HEK293 (cell line): ENCODE measurements around the gene SFSWAP.

Experiments used
- CTCF ChIP-seq: fragments of 450-650 bp; formaldehyde crosslinking; IDR thresholded peaks from 2 replicates; pipeline ENCODE4 v1.5.1; 2016; ENCODE audit warnings: missing biosample characterization, missing genetic modification characterization
- FEZF1 ChIP-seq: fragments of 450-650 bp; formaldehyde crosslinking; IDR thresholded peaks from 2 replicates; pipeline ENCODE4 v1.5.1; 2016; ENCODE audit warnings: missing biosample characterization, missing genetic modification characterization
- GLI4 ChIP-seq: fragments of 450-650 bp; formaldehyde crosslinking; IDR thresholded peaks from 2 replicates; pipeline ENCODE4 v1.5.1; 2016; ENCODE audit warnings: missing biosample characterization, missing genetic modification characterization
- REST ChIP-seq: fragments of 450-650 bp; formaldehyde crosslinking; IDR thresholded peaks from 2 replicates; pipeline ENCODE4 v1.5.1; 2016; ENCODE audit warnings: missing biosample characterization, missing genetic modification characterization
- ZNF114 ChIP-seq: fragments of 450-650 bp; formaldehyde crosslinking; IDR thresholded peaks from 2 replicates; pipeline ENCODE4 v1.5.0; 2017; ENCODE audit warnings: missing biosample characterization, missing genetic modification characterization
- ZNF302 ChIP-seq: fragments of 450-650 bp; formaldehyde crosslinking; IDR thresholded peaks from 2 replicates; pipeline ENCODE4 v1.5.1; 2016; ENCODE audit warnings: missing biosample characterization, missing genetic modification characterization, low read depth

DNA sequence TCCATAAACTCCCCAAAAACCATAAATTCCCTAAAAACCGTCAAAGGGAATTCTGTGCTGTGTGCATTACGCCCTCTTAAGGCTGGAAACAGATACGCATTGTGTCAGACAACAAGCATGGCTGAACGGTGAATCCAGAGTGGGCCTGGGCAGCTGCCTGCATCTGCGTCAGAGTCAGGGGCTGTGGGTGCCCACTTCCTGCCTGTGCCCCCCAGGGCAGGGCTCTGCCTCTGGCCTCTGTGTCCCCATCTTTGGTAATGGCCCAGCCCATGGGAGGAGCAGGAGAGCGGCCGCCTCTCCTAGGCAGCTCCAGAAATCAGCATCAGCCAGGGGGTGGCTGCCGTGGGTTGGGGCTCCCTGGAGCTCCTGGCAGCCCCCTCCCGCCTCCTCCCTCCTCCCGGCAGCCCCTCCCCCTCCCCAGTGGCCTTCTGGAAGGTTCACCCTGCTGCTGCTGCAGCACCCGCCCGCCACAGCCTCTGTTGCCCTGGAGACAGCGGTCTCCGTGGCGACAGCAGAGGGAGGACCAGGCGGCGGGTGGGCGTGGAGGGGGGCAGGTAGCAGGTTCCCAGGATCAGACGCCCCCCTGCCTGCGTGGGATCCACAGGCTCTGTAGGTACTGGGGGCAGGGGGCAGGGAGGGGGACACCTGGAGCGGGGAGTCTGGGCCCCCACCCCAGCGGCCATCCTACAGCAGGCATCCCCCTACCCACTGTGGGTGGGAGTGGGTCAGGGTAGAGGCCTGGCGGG lies 123.2 kb downstream of the SFSWAP start:
- no peak for TF ChIP-seq ZNF302
- TF ChIP-seq GLI4 (tag by site-specific recombination): no peak
- TF ChIP-seq CTCF (tag by site-specific recombination): no peak
- TF ChIP-seq ZNF114 (tag by site-specific recombination): no peak
- no peak for TF ChIP-seq REST
- TF ChIP-seq FEZF1 (tag by site-specific recombination): no peak
